ENCODE data around the gene PDSS2. TPM values are rescaled to one million over a fixed set of nuclear protein-coding genes. Genes with fewer than 3 reads are reported as not detected.

Gene PDSS2
- total RNA-seq, 1 donor from 2014 or later = 10.1 TPM

GRCh38 chr6:107106165-107106564, 353.2 kb downstream of the PDSS2 start:
- Mint-ChIP-seq H3K4me3 (ENCODE audit: unreplicated experiment) (no peak overlapping the region), H3K36me3 (ENCODE audit: low read depth) (no peaks in the 10 kb centered on the region), H3K4me1 (ENCODE audit: low read depth) (peaks cover 5% of the 10 kb centered on the region), H3K9me3 (ENCODE audit: low read depth) (no peaks in the 10 kb centered on the region), H3K27ac (ENCODE audit: unreplicated experiment) (no peak overlapping the region), H3K27me3 (ENCODE audit: low read depth) (no peaks in the 10 kb centered on the region)
- no peak for TF ChIP-seq CTCF (IDR thresholded peaks at IDR 0.05)
- no peak for DNase-seq (ENCODE audit: low spot score)

- Mint-ChIP-seq H3K4me1 (ENCODE audit: low read depth) (peaks cover 6% of the 10 kb centered on the region), H3K27me3 (ENCODE audit: low read depth) (no peaks in the 10 kb centered on the region), H3K36me3 (ENCODE audit: low read depth) (no peaks in the 10 kb centered on the region), H3K9me3 (ENCODE audit: low read depth) (no peaks in the 10 kb centered on the region), H3K4me3 (ENCODE audit: unreplicated experiment) (no peak overlapping the region), H3K27ac (ENCODE audit: unreplicated experiment) (no peak overlapping the region)
- no peak for DNase-seq (ENCODE audit: low spot score)
- no peak for TF ChIP-seq CTCF (IDR thresholded peaks at IDR 0.05)
These were observed 353.8 kb downstream of the PDSS2 start for GRCh38 chr6:107105511-107106116.

- Mint-ChIP-seq H3K36me3 (ENCODE audit: low read depth) (no peaks in the 10 kb centered on the region), H3K27me3 (ENCODE audit: low read depth) (no peaks in the 10 kb centered on the region), H3K4me3 (ENCODE audit: unreplicated experiment) (no peak overlapping the region), H3K9me3 (ENCODE audit: low read depth) (no peaks in the 10 kb centered on the region), H3K27ac (ENCODE audit: unreplicated experiment) (no peak overlapping the region), H3K4me1 (ENCODE audit: low read depth) (peaks cover 5% of the 10 kb centered on the region)
- no peak for TF ChIP-seq CTCF (IDR thresholded peaks at IDR 0.05)
- DNase-seq (ENCODE audit: low spot score) = no peak
These were observed 356.3 kb downstream of the PDSS2 start for GRCh38 chr6:107103082-107103481.

Other genes with a start within 250 kb of the PDSS2 start
- gene SOBP, start 30.6 kb upstream of the PDSS2 start, total RNA-seq = 6.6 to 9.8 TPM (median 6.7 TPM) in 3 replicates

Data from chondrocyte (in vitro differentiated cells).